GM19035 (cell line): ENCODE data around the gene PRMT5.

ENCODE experiments used
- ATAC-seq: cut with Tn5 transposase; IDR thresholded peaks from one replicate; pipeline ENCODE4 v1.9.1; 2021; ENCODE audit not compliant: unreplicated experiment

The PRMT5 gene

DNA sequence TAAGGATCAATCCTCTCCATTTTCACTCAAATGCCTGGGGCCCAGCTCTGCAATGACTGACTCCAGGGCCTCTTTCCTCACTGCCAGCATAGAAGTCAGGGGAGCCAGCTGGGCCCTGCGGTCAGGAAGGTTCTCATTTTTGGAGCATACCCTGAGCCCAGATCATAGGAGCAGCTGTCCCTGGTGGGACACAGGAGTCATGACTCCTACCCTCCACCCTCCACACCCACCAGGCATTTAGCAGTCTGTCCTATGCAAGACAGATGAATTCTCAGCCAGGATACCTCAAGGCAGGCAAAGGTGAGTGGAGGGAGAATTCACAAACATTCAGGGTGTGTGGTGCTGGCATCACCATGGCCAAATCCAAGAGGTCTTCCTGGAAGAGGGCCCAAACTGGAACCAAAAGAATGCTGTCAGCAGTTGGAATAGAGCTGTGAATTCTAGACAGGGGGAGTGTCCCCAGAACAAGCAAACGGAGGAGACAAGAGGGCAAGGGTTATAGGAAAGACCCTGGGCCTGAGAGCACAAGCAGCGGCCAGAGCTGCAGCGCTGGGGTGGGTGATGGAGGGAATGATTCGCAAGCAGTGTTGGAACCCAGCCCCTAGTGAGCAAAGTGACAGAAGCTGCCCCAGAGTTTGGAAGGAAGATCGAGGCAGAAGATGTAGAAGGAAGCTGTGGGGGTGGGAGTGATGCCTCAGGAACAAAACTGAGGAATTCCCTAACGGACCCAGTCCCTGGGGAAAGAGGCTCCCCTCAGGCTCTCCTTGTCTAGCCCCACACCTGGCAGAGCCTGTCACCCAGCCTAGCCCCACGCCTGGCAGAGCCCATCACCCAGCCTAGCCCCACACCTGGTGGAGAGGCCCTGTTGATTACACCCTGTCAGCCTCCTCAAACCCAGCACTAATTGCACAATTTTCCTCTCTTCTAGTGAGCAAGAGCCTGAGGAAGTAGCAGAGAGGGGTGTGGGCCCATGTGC lies 50.6 kb downstream of the PRMT5 start:
- ATAC-seq = no peak

DNA sequence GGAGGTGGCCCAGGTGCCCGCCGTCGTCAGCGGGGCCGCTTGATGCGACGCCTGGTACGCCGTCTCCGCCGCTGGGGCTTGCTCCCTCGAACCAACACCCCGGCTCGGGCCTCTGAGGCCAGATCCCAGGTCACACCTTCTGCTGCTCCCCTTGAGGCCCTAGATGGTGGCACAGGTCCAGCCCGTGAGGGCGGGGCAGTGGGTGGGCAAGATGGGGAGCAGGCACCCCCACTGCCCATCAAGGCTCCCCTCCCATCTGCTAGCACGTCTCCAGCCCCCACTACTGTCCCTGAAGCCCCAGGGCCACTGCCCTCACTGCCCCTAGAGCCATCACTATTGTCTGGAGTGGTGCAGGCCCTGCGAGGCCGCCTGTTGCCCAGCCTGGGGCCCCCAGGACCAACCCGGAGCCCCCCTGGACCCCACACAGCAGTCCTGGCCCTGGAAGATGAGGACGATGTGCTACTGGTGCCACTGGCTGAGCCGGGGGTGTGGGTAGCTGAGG lies 52.1 kb downstream of the PRMT5 start:
- ATAC-seq = no peak

DNA sequence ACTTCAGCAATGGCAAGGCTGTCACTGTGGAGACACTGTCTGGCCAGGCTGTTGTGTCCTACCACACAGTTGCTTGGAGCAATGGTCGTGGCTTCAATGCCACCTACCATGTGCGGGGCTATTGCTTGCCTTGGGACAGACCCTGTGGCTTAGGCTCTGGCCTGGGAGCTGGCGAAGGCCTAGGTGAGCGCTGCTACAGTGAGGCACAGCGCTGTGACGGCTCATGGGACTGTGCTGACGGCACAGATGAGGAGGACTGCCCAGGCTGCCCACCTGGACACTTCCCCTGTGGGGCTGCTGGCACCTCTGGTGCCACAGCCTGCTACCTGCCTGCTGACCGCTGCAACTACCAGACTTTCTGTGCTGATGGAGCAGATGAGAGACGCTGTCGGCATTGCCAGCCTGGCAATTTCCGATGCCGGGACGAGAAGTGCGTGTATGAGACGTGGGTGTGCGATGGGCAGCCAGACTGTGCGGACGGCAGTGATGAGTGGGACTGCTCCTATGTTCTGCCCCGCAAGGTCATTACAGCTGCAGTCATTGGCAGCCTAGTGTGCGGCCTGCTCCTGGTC lies 53.3 kb downstream of the PRMT5 start:
- ATAC-seq = no peak

DNA sequence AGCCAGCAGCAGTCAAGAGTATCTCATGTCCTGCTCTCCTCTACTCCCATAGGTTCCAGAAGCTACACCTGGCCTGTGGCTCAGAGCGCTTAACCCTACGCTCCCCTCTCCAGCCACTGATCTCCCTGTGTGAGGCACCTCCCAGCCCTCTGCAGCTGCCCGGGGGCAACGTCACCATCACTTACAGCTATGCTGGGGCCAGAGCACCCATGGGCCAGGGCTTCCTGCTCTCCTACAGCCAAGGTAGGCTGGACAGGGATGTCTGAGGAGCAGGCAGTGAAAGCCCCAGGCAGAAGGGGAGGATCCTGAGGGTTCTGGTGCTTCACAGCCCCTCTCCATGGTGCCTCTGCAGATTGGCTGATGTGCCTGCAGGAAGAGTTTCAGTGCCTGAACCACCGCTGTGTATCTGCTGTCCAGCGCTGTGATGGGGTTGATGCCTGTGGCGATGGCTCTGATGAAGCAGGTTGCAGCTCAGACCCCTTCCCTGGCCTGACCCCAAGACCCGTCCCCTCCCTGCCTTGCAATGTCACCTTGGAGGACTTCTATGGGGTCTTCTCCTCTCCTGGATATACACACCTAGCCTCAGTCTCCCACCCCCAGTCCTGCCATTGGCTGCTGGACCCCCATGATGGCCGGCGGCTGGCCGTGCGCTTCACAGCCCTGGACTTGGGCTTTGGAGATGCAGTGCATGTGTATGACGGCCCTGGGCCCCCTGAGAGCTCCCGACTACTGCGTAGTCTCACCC lies 54.0 kb downstream of the PRMT5 start:
- no peak for ATAC-seq

DNA sequence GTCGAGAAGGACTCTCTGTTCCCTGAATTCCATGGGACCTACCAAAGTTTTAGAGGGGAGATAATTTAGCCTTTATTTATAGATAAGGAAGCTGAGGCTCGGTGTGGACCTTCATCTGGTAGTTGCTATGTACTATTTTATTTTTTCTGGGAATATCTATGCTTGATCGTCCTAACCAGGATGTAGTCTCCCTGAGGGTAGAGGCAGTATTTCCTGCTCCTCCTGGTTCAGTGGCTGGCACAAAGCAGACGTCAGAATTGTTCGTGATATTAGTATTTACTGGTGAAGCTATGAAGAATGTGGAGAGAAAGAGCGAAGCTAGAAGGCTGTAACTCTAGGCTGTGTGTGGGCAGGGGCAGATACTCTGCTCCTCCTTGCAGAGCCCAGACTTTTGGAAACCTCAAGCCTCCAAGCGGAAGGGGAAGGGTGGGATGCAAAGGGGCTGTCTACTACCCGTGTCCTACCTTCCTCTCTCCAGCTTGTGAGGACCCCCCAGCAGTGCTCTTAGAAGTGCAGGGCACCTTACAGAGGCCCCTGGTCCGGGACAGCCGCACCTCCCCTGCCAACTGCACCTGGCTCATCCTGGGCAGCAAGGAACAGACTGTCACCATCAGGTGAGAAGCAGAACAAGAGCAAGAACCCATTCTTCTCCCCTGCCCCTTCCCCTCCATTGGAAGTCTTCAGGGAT lies 56.2 kb downstream of the PRMT5 start:
- ATAC-seq = no peak

DNA sequence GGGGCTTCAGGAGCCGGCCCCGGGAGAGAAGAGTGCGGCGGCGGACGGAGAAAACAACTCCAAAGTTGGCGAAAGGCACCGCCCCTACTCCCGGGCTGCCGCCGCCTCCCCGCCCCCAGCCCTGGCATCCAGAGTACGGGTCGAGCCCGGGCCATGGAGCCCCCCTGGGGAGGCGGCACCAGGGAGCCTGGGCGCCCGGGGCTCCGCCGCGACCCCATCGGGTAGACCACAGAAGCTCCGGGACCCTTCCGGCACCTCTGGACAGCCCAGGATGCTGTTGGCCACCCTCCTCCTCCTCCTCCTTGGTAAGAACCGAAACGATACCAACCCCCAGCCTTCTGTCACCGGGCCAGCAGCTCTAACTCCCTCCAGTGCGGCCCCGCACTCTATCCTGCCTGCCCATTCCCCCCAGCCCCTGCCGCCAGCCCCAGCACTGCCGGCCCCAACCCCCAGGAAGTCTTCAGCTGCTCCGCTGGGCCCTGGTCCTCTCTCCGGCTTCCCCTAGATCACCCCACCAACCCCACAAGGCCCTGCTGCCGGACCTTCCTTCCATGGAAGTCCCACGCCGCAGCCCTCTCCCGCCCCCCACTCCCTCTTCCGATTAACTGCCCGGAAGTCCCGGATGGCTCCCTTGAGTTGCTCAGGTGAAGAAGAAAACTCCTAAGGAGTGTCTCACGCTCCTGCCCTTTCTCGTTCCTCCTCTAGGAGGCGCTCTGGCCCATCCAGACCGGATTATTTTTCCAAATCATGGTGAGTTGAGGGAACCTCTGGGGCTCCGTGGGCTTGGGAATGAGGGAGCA lies 56.9 kb downstream of the PRMT5 start:
- peak; percentile 22 for ATAC-seq

DNA sequence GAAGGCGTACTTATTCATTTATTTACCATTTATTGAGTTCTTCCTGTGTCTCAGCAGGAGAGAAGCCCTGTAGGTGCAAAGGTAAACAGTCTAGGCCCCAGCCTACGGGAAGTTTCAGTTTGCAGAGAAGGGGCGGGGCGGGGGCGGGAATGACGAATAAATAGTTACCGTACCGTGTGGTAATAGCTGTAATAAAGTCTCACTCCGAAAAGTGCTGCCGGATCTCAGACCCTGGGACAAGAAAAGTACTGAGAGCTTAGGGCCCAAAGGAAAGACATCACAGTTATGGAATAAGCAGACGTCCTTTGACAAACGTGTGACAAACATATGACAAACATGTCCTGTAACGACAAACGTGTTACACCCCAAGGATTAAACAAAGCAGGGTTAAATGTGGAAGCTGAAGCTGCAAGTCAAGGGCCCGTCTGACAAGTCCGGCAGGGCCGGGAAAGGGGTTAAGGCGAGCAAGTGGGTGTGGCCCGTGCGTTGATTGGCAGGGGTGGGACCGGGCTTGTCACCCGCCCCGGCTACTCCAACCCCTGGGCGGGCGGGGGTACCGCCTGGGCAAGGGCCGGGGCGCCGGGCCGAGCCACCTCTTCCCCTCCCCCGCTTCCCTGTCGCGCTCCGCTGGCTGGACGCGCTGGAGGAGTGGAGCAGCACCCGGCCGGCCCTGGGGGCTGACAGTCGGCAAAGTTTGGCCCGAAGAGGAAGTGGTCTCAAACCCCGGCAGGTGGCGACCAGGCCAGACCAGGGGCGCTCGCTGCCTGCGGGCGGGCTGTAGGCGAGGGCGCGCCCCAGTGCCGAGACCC lies 57.7 kb downstream of the PRMT5 start, which contains the start of gene LRP10:
TSS of gene LRP10 (plus strand) at position 517 of the 809 bp plus-strand sequence. CDS start 564 bp downstream, outside the sequence.
- peak; percentile 82 for ATAC-seq

DNA sequence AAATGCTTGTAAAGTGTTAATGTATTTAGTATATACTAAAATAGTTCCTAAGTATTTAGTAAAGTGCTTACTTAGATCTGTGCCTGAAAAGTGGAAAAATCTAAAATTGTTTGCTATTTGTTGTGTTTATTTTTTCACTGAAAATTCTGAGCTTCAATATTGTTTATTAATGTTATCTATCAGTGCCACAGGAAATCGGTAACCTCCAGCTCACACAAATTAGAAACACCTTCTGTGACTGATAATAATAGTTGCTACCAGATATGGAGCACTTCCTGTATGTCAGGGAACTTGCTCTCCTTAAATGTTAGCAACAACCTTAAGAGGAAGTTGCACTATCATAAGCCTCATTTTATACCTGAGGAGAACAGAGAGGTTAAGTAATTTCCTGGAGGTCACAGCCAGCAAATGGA lies 58.4 kb downstream of the PRMT5 start:
- peak; percentile 31 for ATAC-seq
